HCT116 (cell line): ENCODE measurements around the gene TMEM174. TPM values are rescaled to one million over a fixed set of nuclear protein-coding genes. Genes with fewer than 3 reads are reported as not detected.
A peak's percentile ranks its signal among the peaks of the same experiment; 100 is the strongest.

ENCODE experiments used
- ATAC-seq: fragments of 200-7000 bp; cut with Tn5 transposase; 2 replicates; pipeline ENCODE4 v1.9.1; 2020; ENCODE audit warnings: mild to moderate bottlenecking, moderate library complexity
- BruUV-seq: library from RNA; stranded (reverse); fragments of 400-500 nt; replicated peaks from 2 replicates; lab custom pipeline; 2021; lab: Mats Ljungman, UMichigan
- CTCF ChIA-PET: fragments of 300-600 bp; sonication (Branson Sonifier 250); formaldehyde crosslinking; loops from one replicate; lab custom pipeline; 2021; ENCODE audit warnings: antibody characterized with exemption; lab: Charles Lee
- POLR2A ChIA-PET: fragments of 300-600, 350-600 bp; sonication (Branson Sonifier 250); formaldehyde crosslinking; loops from one replicate; lab custom pipeline; 2021; ENCODE audit warnings: antibody characterized with exemption; lab: Charles Lee
- RAD21 ChIA-PET, 2 experiments: fragments of 300-600 bp; sonication (Branson Sonifier 250); formaldehyde crosslinking; loops; one replicate each; lab custom pipeline; 2023; ENCODE audit warnings: low total read pairs in 2 of 2; ENCODE audit not compliant: uncharacterized antibody in 2 of 2, unreplicated experiment in 2 of 2, low non-redundant PET in 1 of 2; lab: Charles Lee
- DNase-seq: peaks from one replicate; pipeline ENCODE4 v3.0.0-alpha.2; 2010; ENCODE audit warnings: low read depth, low spot score
- H2AFZ ChIP-seq: fragments of 200-600 bp; shearing (Covaris generic), sonication (generic); 2 replicates; pipeline ENCODE4 v1.6.1; 2017; ENCODE audit warnings: low read depth, mixed run types, mixed read lengths, antibody characterized with exemption, low read length; ENCODE audit not compliant: poor library complexity, severe bottlenecking
- H3K27ac ChIP-seq: 2 replicates; pipeline ENCODE4 v1.5.1; 2012; ENCODE audit warnings: low read depth, low read length
- H3K27me3 ChIP-seq: fragments of 200-600 bp; sonication (generic); 2 replicates; pipeline ENCODE4 v1.6.1; 2016; ENCODE audit warnings: mixed run types, low read length, mixed read lengths; ENCODE audit not compliant: insufficient read depth
- H3K36me3 ChIP-seq, 2 experiments: fragments of 200-500 bp in 1 of 2; fragments of 200-600 bp in 1 of 2; sonication (Bioruptor generic) in 1 of 2; sonication (generic) in 1 of 2; 2 replicates each; pipeline versions ENCODE4 v1.5.1 to v1.6.1; 2014 to 2016; ENCODE audit warnings: low read length in 2 of 2, inconsistent platforms in 1 of 2, mixed read lengths in 1 of 2, mixed run types in 1 of 2; ENCODE audit not compliant: insufficient read depth in 2 of 2, control insufficient read depth in 1 of 2
- H3K4me1 ChIP-seq, 2 experiments: fragments of 200-600 bp in 1 of 2; sonication (generic) in 1 of 2; 2 replicates each; pipeline versions ENCODE4 v1.5.1 to v1.6.1; 2012 to 2017; ENCODE audit warnings: low read length in 2 of 2, inconsistent platforms in 1 of 2, mild to moderate bottlenecking in 1 of 2, mixed read lengths in 1 of 2, mixed run types in 1 of 2, moderate library complexity in 1 of 2; ENCODE audit not compliant: insufficient read depth in 2 of 2, control insufficient read depth in 1 of 2
- H3K4me2 ChIP-seq: fragments of 200-600 bp; sonication (generic); 2 replicates; pipeline ENCODE4 v1.6.1; 2017; ENCODE audit warnings: mixed run types, low read length, mixed read lengths
- H3K4me3 ChIP-seq, 2 experiments: fragments of 200-600 bp in 1 of 2; sonication (generic) in 1 of 2; replicated peaks in 1 of 2; 2 replicates each; pipeline ENCODE4 v1.5.1; 2011 to 2016; ENCODE audit warnings: low read length in 2 of 2, control low read depth in 1 of 2, low read depth in 1 of 2, mild to moderate bottlenecking in 1 of 2, mixed read lengths in 1 of 2, mixed run types in 1 of 2
- H3K79me2 ChIP-seq: fragments of 200-600 bp; sonication (generic); 2 replicates; pipeline ENCODE4 v1.6.1; 2017; ENCODE audit warnings: mild to moderate bottlenecking, mixed run types, low read length, moderate library complexity, mixed read lengths; ENCODE audit not compliant: insufficient read depth
- H3K9ac ChIP-seq: fragments of 200-600 bp; sonication (generic); 2 replicates; pipeline ENCODE4 v1.6.1; 2016; ENCODE audit warnings: low read length, mixed read lengths
- H3K9me2 ChIP-seq: fragments of 200-600 bp; sonication (generic), shearing (Covaris generic); 2 replicates; pipeline ENCODE4 v1.6.1; 2017; ENCODE audit warnings: mixed run types, mild to moderate bottlenecking, moderate library complexity; ENCODE audit not compliant: insufficient read depth
- H3K9me3 ChIP-seq, 2 experiments: fragments of 200-500 bp in 1 of 2; fragments of 200-600 bp in 1 of 2; sonication (Bioruptor generic) in 1 of 2; sonication (generic) in 1 of 2; 2 replicates each; pipeline ENCODE4 v1.6.1; 2014 to 2017; ENCODE audit warnings: low read length in 2 of 2, mixed read lengths in 2 of 2, inconsistent platforms in 1 of 2, low read depth in 1 of 2, mild to moderate bottlenecking in 1 of 2, mixed run types in 1 of 2, moderate library complexity in 1 of 2; ENCODE audit not compliant: control insufficient read depth in 1 of 2, insufficient read depth in 1 of 2
- H4K20me1 ChIP-seq: fragments of 200-600 bp; sonication (generic), shearing (Covaris generic); 2 replicates; pipeline ENCODE4 v1.6.1; 2017; ENCODE audit warnings: mixed run types, mild to moderate bottlenecking, moderate library complexity; ENCODE audit not compliant: insufficient read depth
- ATF3 ChIP-seq: IDR thresholded peaks from 2 replicates; pipeline ENCODE4 v1.6.1; 2012
- CBX3 ChIP-seq: IDR thresholded peaks from 2 replicates; pipeline ENCODE4 v1.6.1; 2012; ENCODE audit warnings: low read depth
- EZH2 ChIP-seq: fragments of 200-600 bp; sonication (generic); IDR thresholded peaks from 2 replicates; pipeline ENCODE4 v1.6.1; 2017; ENCODE audit warnings: antibody characterized with exemption, mixed run types
- EZH2phosphoT487 ChIP-seq: fragments of 200-600 bp; IDR thresholded peaks from 2 replicates; pipeline ENCODE4 v1.6.1; 2018; ENCODE audit warnings: antibody characterized with exemption, borderline replicate concordance
- FOSL1 ChIP-seq: IDR thresholded peaks from 2 replicates; pipeline ENCODE4 v1.6.1; 2012; ENCODE audit warnings: low read depth
- JUND ChIP-seq: IDR thresholded peaks from 2 replicates; pipeline ENCODE4 v1.6.1; 2012
- POLR2A ChIP-seq: IDR thresholded peaks from 2 replicates; pipeline ENCODE4 v1.7.0; 2011; ENCODE audit warnings: borderline replicate concordance; ENCODE audit not compliant: insufficient read depth, insufficient read length; ENCODE audit errors: extremely low read depth
- SP1 ChIP-seq: IDR thresholded peaks from 2 replicates; pipeline ENCODE4 v1.6.1; 2012; ENCODE audit warnings: low read depth
- SRF ChIP-seq: IDR thresholded peaks from 2 replicates; pipeline ENCODE4 v1.6.1; 2012; ENCODE audit warnings: low read depth
- YY1 ChIP-seq: IDR thresholded peaks from 2 replicates; pipeline ENCODE4 v1.6.1; 2011; ENCODE audit warnings: low read length, low read depth, moderate library complexity, mild to moderate bottlenecking; ENCODE audit not compliant: insufficient replicate concordance; ENCODE audit errors: extremely low read depth
- ZBTB33 ChIP-seq: IDR thresholded peaks from 2 replicates; pipeline ENCODE4 v1.6.1; 2011; ENCODE audit warnings: mild to moderate bottlenecking, low read length, moderate library complexity; ENCODE audit not compliant: insufficient replicate concordance; ENCODE audit errors: extremely low read depth
- ZNF274 ChIP-seq: fragments of 200-500 bp; sonication (Bioruptor generic); IDR thresholded peaks from 2 replicates; pipeline ENCODE4 v1.6.1; 2014; ENCODE audit warnings: mild to moderate bottlenecking, low read depth, low read length, inconsistent platforms
- intact Hi-C: fragments of 100-400 bp; cut with micrococcal nuclease; formaldehyde crosslinking; loops from 2 replicates; pipeline ENCODE4 v1.10.0; 2022
- total RNA-seq: library from RNA; stranded (reverse); gene quantifications from one replicate; pipeline ENCODE4 v1.2.1, GENCODE V29; 2021; ENCODE audit not compliant: unreplicated experiment

Gene TMEM174
- total RNA-seq, 1 experiment from 2014 or later: not detected

- no peak overlapping the region for H3K27ac ChIP-seq
- no peaks in the 10 kb centered on the region for H3K9me3 ChIP-seq
- DNase-seq (no peak), ATAC-seq (no peak)
- no peaks in the 10 kb centered on the region for H3K9me2 ChIP-seq
- H4K20me1 ChIP-seq: no peaks in the 10 kb centered on the region
- POLR2A ChIA-PET: no interaction called here
- H3K36me3 ChIP-seq: no peaks in the 10 kb centered on the region
- H3K79me2 ChIP-seq: no peaks in the 10 kb centered on the region
- no peaks in the 10 kb centered on the region for H3K27me3 ChIP-seq
- no peak overlapping the region for H3K4me3 ChIP-seq
- BruUV-seq: no TSS peak
- H3K4me2 ChIP-seq: no peak overlapping the region
- TF ChIP-seq ZNF274 (no peak), EZH2 (no peak)
- CTCF ChIA-PET: interaction anchor here (1.6 to 5.1 kb wide), 6 partner anchors 10 to 294 kb away, joined by 5 to 71 read pairs (median 19); partner anchors contain the start of gene FOXD1
- intact Hi-C loops: loop anchor here (5.0 to 10.0 kb wide), 2 partner anchors 260 to 293 kb away; partner anchors contain the start of gene FCHO2
- no peak overlapping the region for H3K9ac ChIP-seq
- RAD21 ChIA-PET: interaction anchor here in 1 of 2 experiments (1.0 kb wide), 1 partner anchor 11 kb away, joined by 3 read pairs; no protein-coding TSS in a partner anchor
- H3K4me1 ChIP-seq: peaks cover 8 to 32% of the 10 kb centered on the region in 2 experiments; a peak in 3 of 4 replicates
- no peak overlapping the region for H2AFZ ChIP-seq
Measured at GRCh38 chr5:73214996-73215395, 42.0 kb downstream of the TMEM174 start.

- no peaks in the 10 kb centered on the region for H3K79me2 ChIP-seq
- DNase-seq (no peak), ATAC-seq (no peak)
- RAD21 ChIA-PET: interaction anchor here (1.2 to 1.7 kb wide), 2 partner anchors 76 to 236 kb away, joined by 3 to 9 read pairs; no protein-coding TSS in a partner anchor
- peak overlapping the region; percentile 30 to 53 for H3K4me3 ChIP-seq
- no peak for TF ChIP-seq FOSL1
- TF ChIP-seq EZH2: no peak
- no peak for TF ChIP-seq ATF3
- TF ChIP-seq EZH2phosphoT487: no peak
- no peak for TF ChIP-seq POLR2A
- TF ChIP-seq SRF: no peak
- no peak for TF ChIP-seq YY1
- no peak for TF ChIP-seq ZBTB33
- TF ChIP-seq SP1: no peak
- TF ChIP-seq CBX3: no peak
- TF ChIP-seq JUND: no peak
- H3K9ac ChIP-seq: peak overlapping the region; percentile 68
- POLR2A ChIA-PET: interaction anchor here (0.5 to 1.3 kb wide), 3 partner anchors 232 to 236 kb away, joined by 3 to 8 read pairs (median 4); partner anchors contain the start of gene FOXD1
- H3K27ac ChIP-seq: peak overlapping the region; percentile 41; the same call in 1 of the 2 replicates
- peak overlapping the region; percentile 1 for H2AFZ ChIP-seq
- H3K27me3 ChIP-seq: no peaks in the 10 kb centered on the region
- BruUV-seq: TSS peak; percentile 15
- H3K9me3 ChIP-seq: no peaks in the 10 kb centered on the region
- intact Hi-C loops: loop anchor here (5.0 to 10.0 kb wide), 2 partner anchors 261 to 293 kb away; partner anchors contain the start of gene FCHO2
- no peaks in the 10 kb centered on the region for H3K9me2 ChIP-seq
- peaks cover 8 to 32% of the 10 kb centered on the region in 2 experiments; a peak in 3 of 4 replicates for H3K4me1 ChIP-seq
- H4K20me1 ChIP-seq: no peaks in the 10 kb centered on the region
- H3K4me2 ChIP-seq: peak overlapping the region; percentile 82
- H3K36me3 ChIP-seq: no peaks in the 10 kb centered on the region
- CTCF ChIA-PET: interaction anchor here (0.7 to 5.1 kb wide), 21 partner anchors 8 to 604 kb away, joined by 3 to 71 read pairs (median 6); partner anchors contain the start of gene FOXD1
Measured at GRCh38 chr5:73215531-73215890, 42.5 kb downstream of the TMEM174 start.
